ENCODE measurements around the gene HSD11B1L.

HSD11B1L gene

GRCh38 chr19:5711713-5712161, 30.9 kb downstream of the HSD11B1L start:
- Mint-ChIP-seq H3K36me3 (ENCODE audit: low read depth) (peaks cover 33% of the 10 kb centered on the region), H3K27ac (no peak overlapping the region)
- no peak for TF ChIP-seq CTCF (IDR thresholded peaks at IDR 0.05; ENCODE audit: unreplicated experiment in 3 of 3)

GRCh38 chr19:5713228-5713627, 32.4 kb downstream of the HSD11B1L start:
- H3K4me3 Mint-ChIP-seq = no peak overlapping the region
- TF ChIP-seq CTCF (IDR thresholded peaks at IDR 0.05; ENCODE audit: unreplicated experiment in 3 of 3) = no peak
- H3K9me3 Mint-ChIP-seq = no peaks in the 10 kb centered on the region
- H3K4me1 Mint-ChIP-seq = no peaks in the 10 kb centered on the region
- H3K36me3 Mint-ChIP-seq (ENCODE audit: low read depth) = peaks cover 31% of the 10 kb centered on the region
- H3K27me3 Mint-ChIP-seq (ENCODE audit: low read depth) = no peaks in the 10 kb centered on the region
- H3K27ac Mint-ChIP-seq = no peak overlapping the region

More at GRCh38 chr19:5711713-5712161, 30.9 kb downstream of the HSD11B1L start:
- H3K4me3 Mint-ChIP-seq = no peak overlapping the region
- no peaks in the 10 kb centered on the region for H3K4me1 Mint-ChIP-seq
- H3K27me3 Mint-ChIP-seq (ENCODE audit: low read depth) = no peaks in the 10 kb centered on the region
- no peaks in the 10 kb centered on the region for H3K9me3 Mint-ChIP-seq

GRCh38 chr19:5714816-5715215, 34.0 kb downstream of the HSD11B1L start:
- H3K4me3 Mint-ChIP-seq = no peak overlapping the region
- no peak for TF ChIP-seq CTCF (IDR thresholded peaks at IDR 0.05; ENCODE audit: unreplicated experiment in 3 of 3)
- H3K9me3 Mint-ChIP-seq = no peaks in the 10 kb centered on the region
- peaks cover 31% of the 10 kb centered on the region for H3K36me3 Mint-ChIP-seq (ENCODE audit: low read depth)
- H3K4me1 Mint-ChIP-seq = peaks cover 9% of the 10 kb centered on the region
- H3K27ac Mint-ChIP-seq = no peak overlapping the region
- H3K27me3 Mint-ChIP-seq (ENCODE audit: low read depth) = no peaks in the 10 kb centered on the region

- Mint-ChIP-seq H3K4me1 (peaks cover 9% of the 10 kb centered on the region), H3K36me3 (ENCODE audit: low read depth) (peaks cover 24% of the 10 kb centered on the region), H3K27ac (no peak overlapping the region), H3K9me3 (no peaks in the 10 kb centered on the region), H3K27me3 (ENCODE audit: low read depth) (no peaks in the 10 kb centered on the region), H3K4me3 (peak overlapping the region; percentile 83 to 94 (median 94))
- no peak for TF ChIP-seq CTCF (IDR thresholded peaks at IDR 0.05; ENCODE audit: unreplicated experiment in 3 of 3)
Measured at GRCh38 chr19:5717215-5717935, 36.5 kb downstream of the HSD11B1L start.

DNA sequence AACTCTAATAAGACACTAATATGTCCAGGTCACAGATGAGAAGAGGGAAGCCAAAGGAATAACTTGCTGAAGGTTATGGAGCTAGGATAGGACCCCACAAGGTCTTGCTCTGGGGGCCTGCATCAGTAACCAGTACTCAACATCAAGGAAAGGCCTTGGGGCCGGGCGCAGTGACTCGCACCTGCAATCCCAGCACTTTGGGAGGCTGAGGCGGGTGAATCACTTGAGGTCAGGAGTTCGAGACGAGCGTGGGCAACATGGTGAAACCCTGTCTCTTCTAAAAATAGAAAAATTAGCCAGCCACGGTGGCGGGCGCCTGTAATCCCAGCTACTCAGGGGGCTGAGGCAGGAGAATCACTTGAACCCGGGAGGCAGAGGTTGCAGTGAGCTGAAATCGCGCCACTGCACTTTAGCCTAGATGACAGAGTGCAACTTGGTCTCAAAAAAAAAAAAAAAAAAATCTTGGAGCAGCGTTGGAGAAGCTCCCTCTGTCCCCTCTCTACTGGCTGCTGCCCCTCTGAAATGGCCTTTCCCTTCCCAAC, 37.3 kb downstream of the HSD11B1L start:
- Mint-ChIP-seq H3K9me3 (no peaks in the 10 kb centered on the region), H3K4me3 (peak overlapping the region; percentile 94), H3K36me3 (ENCODE audit: low read depth) (peaks cover 19% of the 10 kb centered on the region), H3K27ac (no peak overlapping the region), H3K4me1 (peaks cover 9% of the 10 kb centered on the region), H3K27me3 (ENCODE audit: low read depth) (no peaks in the 10 kb centered on the region)
- no peak for TF ChIP-seq CTCF (IDR thresholded peaks at IDR 0.05; ENCODE audit: unreplicated experiment in 3 of 3)
